Panc1 (cell line): ENCODE data around the gene PGBD5. TPM values are rescaled to one million over a fixed set of nuclear protein-coding genes. Genes with fewer than 3 reads are reported as not detected.

Experiments used
- ATAC-seq: fragments of 200-7000 bp; cut with Tn5 transposase; 2 replicates; pipeline ENCODE4 v1.9.1; 2020; ENCODE audit warnings: mild to moderate bottlenecking, moderate library complexity
- BruUV-seq: library from RNA; stranded (reverse); fragments of 400-500 nt; replicated peaks from 2 replicates; lab custom pipeline; 2021; lab: Mats Ljungman, UMichigan
- CTCF ChIA-PET: fragments of 300-600 bp; sonication (Branson Sonifier 250); formaldehyde crosslinking; loops from one replicate; lab custom pipeline; 2022; ENCODE audit warnings: antibody characterized with exemption; lab: Charles Lee
- POLR2A ChIA-PET: fragments of 300-600 bp; sonication (Branson Sonifier 250); formaldehyde crosslinking; loops from one replicate; lab custom pipeline; 2022; ENCODE audit warnings: antibody characterized with exemption; lab: Charles Lee
- DNase-seq: peaks from one replicate; pipeline ENCODE4 v3.0.0-alpha.2; 2010; ENCODE audit warnings: low read depth, low spot score
- H3K27ac ChIP-seq: 2 replicates; pipeline ENCODE4 v1.5.1; 2011; ENCODE audit warnings: mild to moderate bottlenecking, low read length, inconsistent platforms
- H3K27me3 ChIP-seq: fragments of 200-500 bp; sonication (Bioruptor generic); 2 replicates; pipeline ENCODE4 v1.6.0; 2014; ENCODE audit warnings: low read length, inconsistent platforms; ENCODE audit not compliant: control insufficient read depth, insufficient read depth
- H3K36me3 ChIP-seq: fragments of 200-500 bp; sonication (Bioruptor generic); 2 replicates; pipeline ENCODE4 v1.5.1; 2014; ENCODE audit warnings: inconsistent platforms, mild to moderate bottlenecking, low read length, moderate library complexity; ENCODE audit not compliant: control insufficient read depth, insufficient read depth
- H3K4me1 ChIP-seq: 2 replicates; pipeline ENCODE4 v1.5.1; 2011; ENCODE audit warnings: inconsistent platforms, mild to moderate bottlenecking, low read length, moderate library complexity; ENCODE audit not compliant: control insufficient read depth, insufficient read depth
- H3K4me3 ChIP-seq, 2 experiments: 2 replicates each; pipeline ENCODE4 v1.5.1; 2011 to 2012; ENCODE audit warnings: low read depth in 2 of 2, low read length in 2 of 2, mild to moderate bottlenecking in 2 of 2, inconsistent platforms in 1 of 2, moderate library complexity in 1 of 2
- H3K9me3 ChIP-seq: fragments of 200-500 bp; sonication (Bioruptor generic); 2 replicates; pipeline ENCODE4 v1.5.1; 2014; ENCODE audit warnings: low read depth, mild to moderate bottlenecking, inconsistent platforms, low read length, moderate library complexity; ENCODE audit not compliant: control insufficient read depth, insufficient read depth
- POLR2AphosphoS5 ChIP-seq: IDR thresholded peaks from 2 replicates; pipeline ENCODE4 v1.6.1; 2012; ENCODE audit warnings: mild to moderate bottlenecking, low read depth, low read length, moderate library complexity
- SIN3A ChIP-seq: IDR thresholded peaks from 2 replicates; pipeline ENCODE4 v1.6.1; 2012; ENCODE audit warnings: low read depth, mild to moderate bottlenecking, low read length, moderate library complexity, borderline replicate concordance; ENCODE audit not compliant: insufficient read depth
- TCF7L2 ChIP-seq: IDR thresholded peaks from 2 replicates; pipeline ENCODE4 v1.6.1; 2011; ENCODE audit warnings: mild to moderate bottlenecking, low read depth, low read length, inconsistent platforms
- in situ Hi-C: cut with HindIII; loops from 2 replicates; pipeline ENCODE4 v1.10.0; 2016; ENCODE audit warnings: low sequenced_read_pairs, low pct_unique_long_range_greater_than_20kb
- intact Hi-C: fragments of 100-400 bp; cut with micrococcal nuclease; formaldehyde crosslinking; loops from one replicate; pipeline ENCODE4 v1.10.0; 2022; ENCODE audit not compliant: unreplicated experiment
- total RNA-seq: library from RNA; stranded (reverse); gene quantifications from one replicate; pipeline ENCODE4 v1.2.1, GENCODE V29; 2021; ENCODE audit not compliant: unreplicated experiment
- TF ChIP-seq, protein P1 (sequence below), 2 experiments: IDR thresholded peaks; 2 replicates each; pipeline ENCODE4 v1.6.1; 2011 to 2012; ENCODE audit warnings: low read depth in 2 of 2, control low read depth in 1 of 2, low read length in 1 of 2, mild to moderate bottlenecking in 1 of 2, moderate library complexity in 1 of 2; ENCODE audit not compliant: insufficient read depth in 1 of 2
- TF ChIP-seq, protein P2 (sequence below): fragments of 450-650 bp; IDR thresholded peaks from 2 replicates; pipeline ENCODE4 v1.5.1; 2017; ENCODE audit warnings: mild to moderate bottlenecking

PGBD5 gene
- total RNA-seq, 1 experiment from 2014 or later, result 0.05 TPM

DNA sequence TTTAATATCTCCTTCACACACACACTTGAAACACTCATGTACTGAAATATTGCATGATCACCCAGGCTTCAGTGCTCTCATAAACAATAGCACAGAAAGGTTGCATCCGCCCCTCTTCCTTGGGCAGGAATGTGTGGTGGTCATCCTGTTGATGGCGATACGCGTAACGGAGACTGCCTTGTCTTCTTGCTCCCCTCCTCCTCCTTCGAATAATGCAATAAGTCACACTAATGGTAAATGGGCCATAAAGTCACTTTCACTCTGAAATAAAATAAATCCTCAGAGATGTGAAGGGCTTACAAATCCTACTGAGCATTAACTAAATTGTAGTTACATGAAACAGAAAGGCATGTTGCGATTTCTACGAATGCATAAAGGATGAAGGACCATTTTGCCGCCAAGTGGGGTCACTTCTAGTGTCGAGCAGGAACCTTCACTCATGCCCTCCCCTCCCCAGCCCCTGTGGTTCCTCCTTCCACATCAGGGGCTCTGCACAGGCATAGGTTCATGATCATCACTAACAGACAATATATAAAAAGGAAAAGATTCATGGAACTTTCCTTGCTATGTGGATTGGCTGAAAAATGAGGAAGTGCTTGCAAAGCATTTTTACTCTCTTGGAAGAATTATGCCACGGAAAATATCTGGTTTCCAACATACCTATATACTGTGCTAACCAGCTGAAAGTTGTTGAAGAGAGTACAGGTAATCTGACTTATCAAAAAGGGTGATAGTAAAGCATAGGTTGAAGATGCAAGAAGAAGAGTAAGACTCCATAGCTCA lies 1.2 kb upstream of the PGBD5 start:
- no peaks in the 10 kb centered on the region for H3K36me3 ChIP-seq
- in situ Hi-C loops, result no loop called here
- no peak for DNase-seq
- ChIA-PET POLR2A (no interaction called here), CTCF (no interaction called here)
- intact Hi-C loops, result no loop called here
- H3K27ac ChIP-seq, result no peak overlapping the region
- no TSS peak for BruUV-seq
- H3K4me1 ChIP-seq, result no peaks in the 10 kb centered on the region; the same call in 1 of the 2 replicates
- no peak for ATAC-seq
- TF ChIP-seq TCF7L2, result no peak
- no peak for TF ChIP-seq SIN3A
- TF ChIP-seq, protein P1, sequence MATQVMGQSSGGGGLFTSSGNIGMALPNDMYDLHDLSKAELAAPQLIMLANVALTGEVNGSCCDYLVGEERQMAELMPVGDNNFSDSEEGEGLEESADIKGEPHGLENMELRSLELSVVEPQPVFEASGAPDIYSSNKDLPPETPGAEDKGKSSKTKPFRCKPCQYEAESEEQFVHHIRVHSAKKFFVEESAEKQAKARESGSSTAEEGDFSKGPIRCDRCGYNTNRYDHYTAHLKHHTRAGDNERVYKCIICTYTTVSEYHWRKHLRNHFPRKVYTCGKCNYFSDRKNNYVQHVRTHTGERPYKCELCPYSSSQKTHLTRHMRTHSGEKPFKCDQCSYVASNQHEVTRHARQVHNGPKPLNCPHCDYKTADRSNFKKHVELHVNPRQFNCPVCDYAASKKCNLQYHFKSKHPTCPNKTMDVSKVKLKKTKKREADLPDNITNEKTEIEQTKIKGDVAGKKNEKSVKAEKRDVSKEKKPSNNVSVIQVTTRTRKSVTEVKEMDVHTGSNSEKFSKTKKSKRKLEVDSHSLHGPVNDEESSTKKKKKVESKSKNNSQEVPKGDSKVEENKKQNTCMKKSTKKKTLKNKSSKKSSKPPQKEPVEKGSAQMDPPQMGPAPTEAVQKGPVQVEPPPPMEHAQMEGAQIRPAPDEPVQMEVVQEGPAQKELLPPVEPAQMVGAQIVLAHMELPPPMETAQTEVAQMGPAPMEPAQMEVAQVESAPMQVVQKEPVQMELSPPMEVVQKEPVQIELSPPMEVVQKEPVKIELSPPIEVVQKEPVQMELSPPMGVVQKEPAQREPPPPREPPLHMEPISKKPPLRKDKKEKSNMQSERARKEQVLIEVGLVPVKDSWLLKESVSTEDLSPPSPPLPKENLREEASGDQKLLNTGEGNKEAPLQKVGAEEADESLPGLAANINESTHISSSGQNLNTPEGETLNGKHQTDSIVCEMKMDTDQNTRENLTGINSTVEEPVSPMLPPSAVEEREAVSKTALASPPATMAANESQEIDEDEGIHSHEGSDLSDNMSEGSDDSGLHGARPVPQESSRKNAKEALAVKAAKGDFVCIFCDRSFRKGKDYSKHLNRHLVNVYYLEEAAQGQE (IDR thresholded peaks at IDR 0.05; ENCODE audit: insufficient read depth in 1 of 2, low read depth in 2 of 2, low read length in 1 of 2), result 0 out of 4 replicates have a peak, but pooled peaks of 1 of the 2 experiments have one; percentile 9
- TF ChIP-seq, protein P2, sequence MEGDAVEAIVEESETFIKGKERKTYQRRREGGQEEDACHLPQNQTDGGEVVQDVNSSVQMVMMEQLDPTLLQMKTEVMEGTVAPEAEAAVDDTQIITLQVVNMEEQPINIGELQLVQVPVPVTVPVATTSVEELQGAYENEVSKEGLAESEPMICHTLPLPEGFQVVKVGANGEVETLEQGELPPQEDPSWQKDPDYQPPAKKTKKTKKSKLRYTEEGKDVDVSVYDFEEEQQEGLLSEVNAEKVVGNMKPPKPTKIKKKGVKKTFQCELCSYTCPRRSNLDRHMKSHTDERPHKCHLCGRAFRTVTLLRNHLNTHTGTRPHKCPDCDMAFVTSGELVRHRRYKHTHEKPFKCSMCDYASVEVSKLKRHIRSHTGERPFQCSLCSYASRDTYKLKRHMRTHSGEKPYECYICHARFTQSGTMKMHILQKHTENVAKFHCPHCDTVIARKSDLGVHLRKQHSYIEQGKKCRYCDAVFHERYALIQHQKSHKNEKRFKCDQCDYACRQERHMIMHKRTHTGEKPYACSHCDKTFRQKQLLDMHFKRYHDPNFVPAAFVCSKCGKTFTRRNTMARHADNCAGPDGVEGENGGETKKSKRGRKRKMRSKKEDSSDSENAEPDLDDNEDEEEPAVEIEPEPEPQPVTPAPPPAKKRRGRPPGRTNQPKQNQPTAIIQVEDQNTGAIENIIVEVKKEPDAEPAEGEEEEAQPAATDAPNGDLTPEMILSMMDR, result no peak
- H3K4me3 ChIP-seq, result no peak overlapping the region; a peak in 1 of 4 replicates
- no peaks in the 10 kb centered on the region for H3K9me3 ChIP-seq
- peaks cover 50% of the 10 kb centered on the region for H3K27me3 ChIP-seq

DNA sequence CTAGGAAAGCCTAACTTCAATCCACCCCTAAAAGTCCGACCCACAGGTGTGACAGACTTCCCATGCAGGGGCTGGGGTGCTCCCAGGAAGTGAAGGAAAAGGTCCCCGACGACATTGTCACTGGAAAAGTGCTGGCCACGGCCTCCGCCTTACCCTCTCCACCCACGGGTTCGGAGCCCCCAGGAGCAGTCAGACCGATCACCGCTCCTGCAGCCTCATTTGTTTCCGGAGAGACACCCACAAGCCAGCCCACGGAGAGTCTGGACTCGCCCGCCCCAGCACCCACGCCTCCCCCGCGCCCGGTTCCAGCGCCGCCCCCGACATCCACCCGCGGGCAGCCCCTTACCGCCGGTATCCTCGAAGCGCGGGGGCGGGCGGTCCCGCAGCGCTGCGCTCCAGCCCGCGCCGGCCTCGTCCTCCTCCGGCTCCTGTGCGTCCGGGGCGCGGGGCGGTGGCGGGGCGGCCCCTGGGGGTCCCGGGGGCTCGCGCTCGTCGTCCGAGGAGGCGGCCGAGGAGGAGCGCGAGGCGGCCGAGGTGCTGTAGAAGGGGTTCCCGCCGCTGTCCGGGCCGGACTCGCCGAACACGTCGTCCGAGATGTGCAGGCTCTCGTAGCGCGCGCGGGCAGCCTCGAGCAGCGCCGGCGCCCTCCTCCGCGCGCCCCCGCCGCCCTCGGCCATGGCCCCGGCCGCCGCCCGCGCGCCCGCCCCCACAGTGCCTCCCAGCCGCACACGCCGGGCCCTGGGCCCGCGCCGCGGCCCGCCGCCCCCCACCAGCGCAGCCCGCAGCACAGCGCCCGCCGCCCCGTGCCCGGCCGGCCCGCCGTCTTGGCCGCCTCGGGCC lies 660 bp downstream of the PGBD5 start:
- BruUV-seq, result no TSS peak
- intact Hi-C loops, result no loop called here
- H3K27me3 ChIP-seq, result peaks cover 55% of the 10 kb centered on the region
- H3K4me3 ChIP-seq, result no peak overlapping the region; a peak in 1 of 4 replicates
- DNase-seq (no peak), ATAC-seq (peak; percentile 47)
- no peaks in the 10 kb centered on the region for H3K9me3 ChIP-seq
- no peak overlapping the region for H3K27ac ChIP-seq
- no peak for TF ChIP-seq TCF7L2
- TF ChIP-seq SIN3A, result no peak
- TF ChIP-seq, protein P1 (IDR thresholded peaks at IDR 0.05; ENCODE audit: insufficient read depth in 1 of 2, low read depth in 2 of 2, low read length in 1 of 2), result no peak
- TF ChIP-seq, protein P2, result no peak
- TF ChIP-seq POLR2AphosphoS5, result no peak
- no peaks in the 10 kb centered on the region; the same call in 1 of the 2 replicates for H3K4me1 ChIP-seq
- no peaks in the 10 kb centered on the region for H3K36me3 ChIP-seq
- in situ Hi-C loops, result no loop called here
- ChIA-PET POLR2A (no interaction called here), CTCF (no interaction called here)
